HG03097 (cell line): ENCODE results near the gene C17orf58.
"Not testable (repeated sequence)": the region's sequence is repeated elsewhere in the genome, so short reads cannot be mapped to it uniquely, and the experiment has no call there.

Experiments used
- ATAC-seq: cut with Tn5 transposase; IDR thresholded peaks from one replicate; pipeline ENCODE4 v1.9.1; 2021; ENCODE audit not compliant: unreplicated experiment, low FRiP score

Gene C17orf58

GRCh38 chr17:67963145-67963572, 33.1 kb downstream of the C17orf58 start:
- peak; percentile 74 for ATAC-seq

GRCh38 chr17:67962156-67962555, 34.1 kb downstream of the C17orf58 start:
- ATAC-seq = not testable (repeated sequence)

GRCh38 chr17:67960276-67960675, 36.0 kb downstream of the C17orf58 start:
- not testable (repeated sequence) for ATAC-seq

- no peak for ATAC-seq
Measured at GRCh38 chr17:67959510-67959909, 36.8 kb downstream of the C17orf58 start.

- ATAC-seq = no peak
Measured at GRCh38 chr17:67950945-67951344, 45.3 kb downstream of the C17orf58 start.

- ATAC-seq = no peak
Measured at GRCh38 chr17:67947325-67947813, 48.9 kb downstream of the C17orf58 start.

- ATAC-seq = no peak
Measured at GRCh38 chr17:67946513-67946912, 49.8 kb downstream of the C17orf58 start.

GRCh38 chr17:67944035-67944434, 52.2 kb downstream of the C17orf58 start:
- no peak for ATAC-seq

- no peak for ATAC-seq
Measured at GRCh38 chr17:67942810-67943209, 53.5 kb downstream of the C17orf58 start.
